Mucosa of stomach (tissue), 1 donor: ENCODE data around the gene IMPACT.
A peak's percentile ranks its signal among the peaks of the same experiment; 100 is the strongest.

Experiments used
- H3K27me3 ChIP-seq: one replicate; pipeline ENCODE4 v1.7.0; 2013; ENCODE audit warnings: mild to moderate bottlenecking, low read length; ENCODE audit not compliant: control insufficient read depth, insufficient read depth
- H3K36me3 ChIP-seq: one replicate; pipeline ENCODE4 v1.7.0; 2013; ENCODE audit warnings: low read length; ENCODE audit not compliant: control insufficient read depth, insufficient read depth
- H3K4me1 ChIP-seq: one replicate; pipeline ENCODE4 v1.7.0; 2013; ENCODE audit warnings: mild to moderate bottlenecking, low read length; ENCODE audit not compliant: control insufficient read depth, insufficient read depth
- H3K4me3 ChIP-seq: one replicate; pipeline ENCODE4 v1.7.0; 2013; ENCODE audit warnings: low read length
- H3K9ac ChIP-seq: one replicate; pipeline ENCODE4 v1.7.0; 2013; ENCODE audit warnings: mild to moderate bottlenecking, low read length, moderate library complexity
- H3K9me3 ChIP-seq: one replicate; pipeline ENCODE4 v1.7.0; 2013; ENCODE audit warnings: mild to moderate bottlenecking, low read length, moderate library complexity; ENCODE audit not compliant: control insufficient read depth
- donor health status: Pancreatic carcinoma.

The IMPACT gene

GRCh38 chr18:24400587-24400986 lies 25.9 kb upstream of the IMPACT start:
- no peak overlapping the region for H3K9ac ChIP-seq
- H3K36me3 ChIP-seq: no peaks in the 10 kb centered on the region
- no peaks in the 10 kb centered on the region for H3K9me3 ChIP-seq
- H3K4me1 ChIP-seq: peaks cover 6% of the 10 kb centered on the region
- H3K27me3 ChIP-seq: no peaks in the 10 kb centered on the region
- no peak overlapping the region for H3K4me3 ChIP-seq

- Histone ChIP-seq H3K4me3 (no peak overlapping the region), H3K9ac (no peak overlapping the region), H3K36me3 (no peaks in the 10 kb centered on the region), H3K4me1 (peaks cover 6% of the 10 kb centered on the region), H3K27me3 (peaks cover 4% of the 10 kb centered on the region), H3K9me3 (no peaks in the 10 kb centered on the region)
These were observed 24.2 kb upstream of the IMPACT start for GRCh38 chr18:24402209-24402785.

- Histone ChIP-seq H3K36me3 (no peaks in the 10 kb centered on the region), H3K4me1 (peaks cover 4% of the 10 kb centered on the region), H3K9me3 (no peaks in the 10 kb centered on the region), H3K9ac (no peak overlapping the region), H3K4me3 (no peak overlapping the region), H3K27me3 (peaks cover 4% of the 10 kb centered on the region)
These were observed 23.4 kb upstream of the IMPACT start for GRCh38 chr18:24403076-24403475.

GRCh38 chr18:24404591-24404990 lies 21.9 kb upstream of the IMPACT start:
- H3K27me3 ChIP-seq: peaks cover 4% of the 10 kb centered on the region
- no peaks in the 10 kb centered on the region for H3K36me3 ChIP-seq
- H3K9ac ChIP-seq: no peak overlapping the region
- no peaks in the 10 kb centered on the region for H3K4me1 ChIP-seq
- H3K4me3 ChIP-seq: no peak overlapping the region
- H3K9me3 ChIP-seq: no peaks in the 10 kb centered on the region

GRCh38 chr18:24408496-24408895 lies 18.0 kb upstream of the IMPACT start:
- peaks cover 4% of the 10 kb centered on the region for H3K27me3 ChIP-seq
- H3K36me3 ChIP-seq: no peaks in the 10 kb centered on the region
- H3K9me3 ChIP-seq: no peaks in the 10 kb centered on the region
- H3K4me1 ChIP-seq: no peaks in the 10 kb centered on the region
- no peak overlapping the region for H3K4me3 ChIP-seq
- no peak overlapping the region for H3K9ac ChIP-seq

- no peaks in the 10 kb centered on the region for H3K27me3 ChIP-seq
- H3K9me3 ChIP-seq: no peaks in the 10 kb centered on the region
- no peaks in the 10 kb centered on the region for H3K36me3 ChIP-seq
- H3K4me1 ChIP-seq: no peaks in the 10 kb centered on the region
- no peak overlapping the region for H3K9ac ChIP-seq
- H3K4me3 ChIP-seq: no peak overlapping the region
These were observed 13.3 kb upstream of the IMPACT start for GRCh38 chr18:24413148-24413547.

GRCh38 chr18:24414349-24415003 lies 12.0 kb upstream of the IMPACT start:
- Histone ChIP-seq H3K9me3 (no peaks in the 10 kb centered on the region), H3K36me3 (no peaks in the 10 kb centered on the region), H3K4me1 (no peaks in the 10 kb centered on the region), H3K27me3 (peaks cover 3% of the 10 kb centered on the region), H3K4me3 (no peak overlapping the region), H3K9ac (no peak overlapping the region)

GRCh38 chr18:24417480-24417879 lies 9.0 kb upstream of the IMPACT start:
- Histone ChIP-seq H3K9ac (no peak overlapping the region), H3K36me3 (no peaks in the 10 kb centered on the region), H3K9me3 (no peaks in the 10 kb centered on the region), H3K27me3 (peaks cover 3% of the 10 kb centered on the region), H3K4me3 (no peak overlapping the region), H3K4me1 (no peaks in the 10 kb centered on the region)

- Histone ChIP-seq H3K9me3 (no peaks in the 10 kb centered on the region), H3K9ac (no peak overlapping the region), H3K4me3 (no peak overlapping the region), H3K4me1 (no peaks in the 10 kb centered on the region), H3K36me3 (no peaks in the 10 kb centered on the region), H3K27me3 (peaks cover 13% of the 10 kb centered on the region)
These were observed 5.9 kb upstream of the IMPACT start for GRCh38 chr18:24420551-24420950.

- Histone ChIP-seq H3K9me3 (no peaks in the 10 kb centered on the region), H3K4me1 (no peaks in the 10 kb centered on the region), H3K36me3 (no peaks in the 10 kb centered on the region), H3K4me3 (no peak overlapping the region), H3K9ac (no peak overlapping the region), H3K27me3 (peaks cover 16% of the 10 kb centered on the region)
These were observed 4.6 kb upstream of the IMPACT start for GRCh38 chr18:24421831-24422230.

GRCh38 chr18:24426073-24426397 lies 435 bp upstream of the IMPACT start:
- no peaks in the 10 kb centered on the region for H3K9me3 ChIP-seq
- H3K9ac ChIP-seq: peak overlapping the region; percentile 80
- peak overlapping the region; percentile 80 for H3K4me3 ChIP-seq

GRCh38 chr18:24427484-24427883 lies 1.0 kb downstream of the IMPACT start:
- peak overlapping the region; percentile 80 for H3K4me3 ChIP-seq
- H3K9me3 ChIP-seq: no peaks in the 10 kb centered on the region
- H3K9ac ChIP-seq: peak overlapping the region; percentile 80
- H3K27me3 ChIP-seq: peaks cover 13% of the 10 kb centered on the region
- H3K36me3 ChIP-seq: no peaks in the 10 kb centered on the region
- peaks cover 5% of the 10 kb centered on the region for H3K4me1 ChIP-seq

More at GRCh38 chr18:24426073-24426397, 435 bp upstream of the IMPACT start:
- no peaks in the 10 kb centered on the region for H3K36me3 ChIP-seq
- H3K4me1 ChIP-seq: peaks cover 5% of the 10 kb centered on the region
- peaks cover 13% of the 10 kb centered on the region for H3K27me3 ChIP-seq
